Pancreas (tissue), 10 donors: ENCODE results near the gene ZFYVE28. TPM values are rescaled to one million over a fixed set of nuclear protein-coding genes. Genes with fewer than 3 reads are reported as not detected.
"Not testable (repeated sequence)": the region's sequence is repeated elsewhere in the genome, so short reads cannot be mapped to it uniquely, and the experiment has no call there.

Experiments used
- ATAC-seq, 4 donors: fragments of 200-7000 bp; cut with Tn5 transposase; one replicate each; pipeline versions ENCODE4 v1.8.0 to v1.9.1; 2020; ENCODE audit warnings: mild to moderate bottlenecking in 4 of 4, moderate library complexity in 4 of 4
- DNase-seq, 6 donors: peaks; one replicate each; pipeline ENCODE4 v3.0.0-alpha.2; 2020
- FAIRE-seq: peaks from 2 replicates; lab custom pipeline; 2012; peaks lifted over from hg19 to GRCh38; lab: Jason Lieb, UNC
- H3K27ac ChIP-seq, 4 donors: fragments of 200-600 bp; sonication (generic); 1 replicate in 3 of 4; 2 replicates in 1 of 4; pipeline versions ENCODE4 v1.5.0 to v1.8.0; 2020
- H3K27me3 ChIP-seq, 4 donors: fragments of 200-600 bp; one replicate each; pipeline ENCODE4 v1.8.0; 2021
- H3K36me3 ChIP-seq, 3 donors: fragments of 200-600 bp; sonication (generic) in 1 of 3; one replicate each; pipeline versions ENCODE4 v1.5.0 to v1.8.0; 2020 to 2021
- H3K4me1 ChIP-seq, 3 donors: fragments of 200-600 bp; one replicate each; pipeline ENCODE4 v1.8.0; 2021
- H3K4me3 ChIP-seq, 4 donors: fragments of 200-600 bp; sonication (generic) in 2 of 4; one replicate each; pipeline versions ENCODE4 v1.5.0 to v1.8.0; 2020 to 2021
- H3K9me3 ChIP-seq, 4 donors: fragments of 200-600 bp; one replicate each; pipeline ENCODE4 v1.8.0; 2021
- WGBS, 2 donors: extraction: QIAGEN DNeasy Blood & Tissue Kit; methylation state at CpG; one replicate each; pipeline ENCODE4 v1.1.7; 2013; 5-methylcytosine and 5-hydroxymethylcytosine counted together
- intact Hi-C, 3 donors: fragments of 100-400 bp; cut with DNase I; formaldehyde crosslinking; loops; one replicate each; pipeline versions ENCODE4 v1.11.1 to v1.14.2; 2022
- polyA plus RNA-seq, 2 donors: library from polyadenylated mRNA; stranded (reverse); fragments of 200-250 nt; gene quantifications; one replicate each; pipeline ENCODE4 v1.2.3, GENCODE V29; 2013
- total RNA-seq, 6 donors: library from RNA; stranded (reverse); fragmentation: NEBNext Ultra II Directional in 4 of 6; extraction: Animal tissue kit (Norgen Biotek cat#: 25700) in 4 of 6; gene quantifications; one replicate each; pipeline versions ENCODE4 v1.2.1 to v1.2.4, GENCODE V29; 2021 to 2023
- TF ChIP-seq, protein P1 (sequence below), 4 donors: fragments of 200-600 bp; sonication (generic) in 3 of 4; IDR thresholded peaks; one replicate each; pipeline versions ENCODE4 v1.5.0 to v1.8.0; 2021; ENCODE audit warnings: antibody characterized with exemption in 4 of 4
- donor health status: healthy with polysubstance abuse.
- donor health status: DM: no; HTN: no; CAD: no; lungs with moderate emphysema.
- donor health status: DM: no; HTN: no; CAD: no.
- donor health status: control.
- donor health status: control.
- donor health status: Bipolar disorder and iron deficiency.
- donor health status: DM: yes; HTN: yes; CAD: no.
- donor health status: DM: no; HTN: no; CAD: no.
- donor health status: DM: no; HTN: no; CAD: no.
- donor health status: DM: yes; HTN: yes; CAD: no.

Gene ZFYVE28
- total and polyA plus RNA-seq, 8 donors: 3.8 to 13.4 (median 6.0) TPM

DNA sequence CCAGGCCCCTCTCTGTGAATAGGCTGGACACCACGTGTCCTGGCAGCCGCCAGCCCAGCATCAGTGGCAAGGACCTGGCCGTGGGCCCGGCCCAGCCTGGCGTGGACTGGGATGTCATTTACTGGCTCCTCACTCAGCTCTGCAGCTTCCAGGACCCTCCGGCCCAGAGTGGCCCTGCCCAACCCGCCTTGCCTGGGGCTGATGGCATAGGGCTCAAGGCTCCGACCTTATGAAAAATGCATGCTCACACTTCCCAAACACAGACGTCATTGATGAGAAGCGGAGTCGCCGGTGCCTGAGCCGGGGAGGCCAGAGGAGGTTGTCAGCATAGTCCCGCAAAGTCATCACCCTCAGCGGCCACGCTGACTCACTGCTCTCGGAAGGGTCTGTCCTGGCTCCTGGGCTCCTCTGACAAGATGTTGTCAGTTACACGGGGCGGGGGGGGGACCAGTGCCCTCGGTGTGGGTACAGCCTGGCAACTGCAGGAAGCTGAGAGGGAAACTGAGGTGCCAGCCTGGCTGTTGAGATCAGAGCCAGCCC lies 14.6 kb upstream of the ZFYVE28 start:
- intact Hi-C loops: no loop called here
- WGBS, 2 donors: 78 to 80% methylated on average over 20 of the region's 20 CpGs

GRCh38 chr4:2432004-2432403 lies 13.6 kb upstream of the ZFYVE28 start:
- peaks cover 0 to 3% (median 0%) of the 10 kb centered on the region in 3 donors for H3K4me1 ChIP-seq
- H3K27ac ChIP-seq: no peak overlapping the region
- no peak for DNase-seq
- H3K4me3 ChIP-seq: no peak overlapping the region
- FAIRE-seq: no peak
- ATAC-seq: no peak
- no peaks in the 10 kb centered on the region for H3K27me3 ChIP-seq
- no peaks in the 10 kb centered on the region for H3K36me3 ChIP-seq
- TF ChIP-seq, protein P1, sequence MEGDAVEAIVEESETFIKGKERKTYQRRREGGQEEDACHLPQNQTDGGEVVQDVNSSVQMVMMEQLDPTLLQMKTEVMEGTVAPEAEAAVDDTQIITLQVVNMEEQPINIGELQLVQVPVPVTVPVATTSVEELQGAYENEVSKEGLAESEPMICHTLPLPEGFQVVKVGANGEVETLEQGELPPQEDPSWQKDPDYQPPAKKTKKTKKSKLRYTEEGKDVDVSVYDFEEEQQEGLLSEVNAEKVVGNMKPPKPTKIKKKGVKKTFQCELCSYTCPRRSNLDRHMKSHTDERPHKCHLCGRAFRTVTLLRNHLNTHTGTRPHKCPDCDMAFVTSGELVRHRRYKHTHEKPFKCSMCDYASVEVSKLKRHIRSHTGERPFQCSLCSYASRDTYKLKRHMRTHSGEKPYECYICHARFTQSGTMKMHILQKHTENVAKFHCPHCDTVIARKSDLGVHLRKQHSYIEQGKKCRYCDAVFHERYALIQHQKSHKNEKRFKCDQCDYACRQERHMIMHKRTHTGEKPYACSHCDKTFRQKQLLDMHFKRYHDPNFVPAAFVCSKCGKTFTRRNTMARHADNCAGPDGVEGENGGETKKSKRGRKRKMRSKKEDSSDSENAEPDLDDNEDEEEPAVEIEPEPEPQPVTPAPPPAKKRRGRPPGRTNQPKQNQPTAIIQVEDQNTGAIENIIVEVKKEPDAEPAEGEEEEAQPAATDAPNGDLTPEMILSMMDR (IDR thresholded peaks at IDR 0.05): no peak
- intact Hi-C loops: no loop called here
- H3K9me3 ChIP-seq: no peaks in the 10 kb centered on the region

More for the DNA sequence above, 14.6 kb upstream of the ZFYVE28 start:
- Histone ChIP-seq H3K27ac (no peak overlapping the region), H3K4me1 (peaks cover 0 to 3% (median 0%) of the 10 kb centered on the region in 3 donors), H3K36me3 (no peaks in the 10 kb centered on the region), H3K9me3 (no peaks in the 10 kb centered on the region), H3K27me3 (no peaks in the 10 kb centered on the region), H3K4me3 (no peak overlapping the region)
- FAIRE-seq: no peak
- ATAC-seq: no peak
- TF ChIP-seq, protein P1 (IDR thresholded peaks at IDR 0.05): no peak
- DNase-seq: peak in 1 of 6 donors; percentile 63

GRCh38 chr4:2429945-2430757 lies 11.7 kb upstream of the ZFYVE28 start:
- FAIRE-seq, H3K9me3 ChIP-seq, H3K4me3 ChIP-seq, H3K27me3 ChIP-seq, H3K36me3 ChIP-seq, intact Hi-C loops, H3K4me1 ChIP-seq: not testable (repeated sequence)
- 25 to 37% methylated on average over 28 to 29 of the region's 49 CpGs for WGBS, 2 donors
- ATAC-seq (peak; percentile 51 to 77 (median 63)), DNase-seq (peak in 1 of 6 donors; percentile 66)
- H3K27ac ChIP-seq: peak overlapping the region in 2 of 4 donors; percentile 44 to 68

GRCh38 chr4:2428496-2429213 lies 10.2 kb upstream of the ZFYVE28 start:
- Histone ChIP-seq H3K27me3 (no peaks in the 10 kb centered on the region), H3K36me3 (no peaks in the 10 kb centered on the region), H3K4me1 (peaks cover 0 to 3% (median 0%) of the 10 kb centered on the region in 3 donors), H3K9me3 (no peaks in the 10 kb centered on the region), H3K4me3 (no peak overlapping the region), H3K27ac (no peak overlapping the region)
- ATAC-seq (no peak), DNase-seq (peak in 1 of 6 donors; percentile 63), FAIRE-seq (no peak)
- TF ChIP-seq, protein P1 (IDR thresholded peaks at IDR 0.05): no peak
- intact Hi-C loops: no loop called here
- WGBS, 2 donors: 86% methylated on average over 25 of the region's 25 CpGs
